Sigmoid colon (tissue), 4 donors: Measurements from ENCODE around the gene ITPK1.

Experiments used
- CTCF ChIP-seq, 4 experiments: fragments of 450-650 bp in 3 of 4; fragments of 200-600 bp in 1 of 4; IDR thresholded peaks; one replicate each; pipeline ENCODE4 v1.5.1; 2016 to 2019; ENCODE audit warnings: antibody characterized with exemption in 4 of 4, mild to moderate bottlenecking in 3 of 4, moderate library complexity in 2 of 4
- EP300 ChIP-seq, 4 donors: sonication (generic); formaldehyde crosslinking; IDR thresholded peaks; one replicate each; pipeline ENCODE4 v1.6.1; 2017; ENCODE audit warnings: antibody characterized with exemption in 4 of 4
- POLR2AphosphoS5 ChIP-seq, 4 donors: sonication (generic); formaldehyde crosslinking; IDR thresholded peaks; one replicate each; pipeline ENCODE4 v1.6.1; 2017; ENCODE audit warnings: antibody characterized with exemption in 4 of 4

GRCh38 chr14:92929689-92930608 lies 185.8 kb downstream of the ITPK1 start:
- TF ChIP-seq POLR2AphosphoS5 (IDR thresholded peaks at IDR 0.05) (no peak), CTCF (IDR thresholded peaks at IDR 0.05) (no peak), EP300 (IDR thresholded peaks at IDR 0.05) (no peak)
